ENCODE measurements around the gene SLC30A4.

The SLC30A4 gene

GRCh38 chr15:45449916-45450867, 72.4 kb downstream of the SLC30A4 start:
- DNase-seq = no peak

DNA sequence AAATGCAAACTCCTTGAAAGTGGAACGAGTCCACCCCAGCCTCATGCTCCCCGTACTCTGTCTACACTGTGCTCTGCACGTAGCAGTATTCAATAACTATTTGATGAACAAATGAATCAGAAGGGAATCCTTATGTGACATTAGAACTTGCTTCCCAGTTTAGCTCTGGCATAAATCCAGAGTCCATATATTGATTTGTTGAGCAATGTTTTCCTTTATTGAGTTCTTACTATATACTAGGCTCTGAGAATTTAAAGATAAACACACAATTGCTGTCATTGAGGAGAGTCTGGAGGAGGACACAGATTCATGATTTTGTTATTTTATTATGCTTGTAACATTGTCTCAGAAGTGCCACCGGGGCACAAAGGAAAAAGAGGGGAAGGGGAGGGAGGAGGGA, 73.2 kb downstream of the SLC30A4 start:
- no peak for DNase-seq

DNA sequence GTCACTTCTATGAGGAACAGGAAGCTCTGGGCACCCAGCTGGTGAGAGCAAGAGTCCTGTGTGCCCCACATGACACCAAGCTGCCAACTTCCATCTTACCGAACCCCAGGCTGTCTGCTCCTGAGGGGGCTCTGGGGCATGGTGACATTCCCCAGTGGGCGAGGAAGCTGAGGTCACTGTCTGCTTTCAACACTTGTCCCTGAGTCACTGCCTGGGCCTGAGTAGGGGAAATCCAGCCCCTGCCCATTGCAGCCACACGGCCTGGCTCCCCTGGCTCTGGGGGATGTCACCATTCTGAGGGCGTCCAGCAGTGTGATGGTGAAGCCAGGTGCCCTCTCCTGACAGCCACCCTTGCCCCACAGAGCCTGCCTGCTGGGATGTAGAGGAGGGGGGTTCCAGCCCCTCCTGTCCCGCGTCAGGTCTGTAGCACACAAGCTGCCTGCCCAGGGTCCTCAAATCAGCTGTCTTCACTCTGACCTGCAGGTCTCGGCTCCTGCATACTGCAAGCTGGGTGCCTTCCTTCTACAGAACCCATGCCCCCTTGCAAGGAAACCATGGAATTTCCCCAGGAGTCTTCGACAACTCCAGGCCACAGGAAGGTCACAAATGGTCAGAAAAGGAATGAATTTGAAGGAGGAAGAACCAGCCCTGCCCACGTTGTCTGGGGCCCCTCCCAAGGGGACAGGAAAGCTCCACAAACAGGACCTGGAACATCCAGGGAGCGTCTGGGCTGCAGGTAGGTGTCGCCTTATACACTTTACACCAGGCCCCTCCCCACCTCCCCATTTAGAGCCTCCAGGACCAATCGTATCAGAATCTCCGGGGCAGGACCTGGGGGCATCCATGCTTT, 74.3 kb downstream of the SLC30A4 start:
- no peak for DNase-seq

DNA sequence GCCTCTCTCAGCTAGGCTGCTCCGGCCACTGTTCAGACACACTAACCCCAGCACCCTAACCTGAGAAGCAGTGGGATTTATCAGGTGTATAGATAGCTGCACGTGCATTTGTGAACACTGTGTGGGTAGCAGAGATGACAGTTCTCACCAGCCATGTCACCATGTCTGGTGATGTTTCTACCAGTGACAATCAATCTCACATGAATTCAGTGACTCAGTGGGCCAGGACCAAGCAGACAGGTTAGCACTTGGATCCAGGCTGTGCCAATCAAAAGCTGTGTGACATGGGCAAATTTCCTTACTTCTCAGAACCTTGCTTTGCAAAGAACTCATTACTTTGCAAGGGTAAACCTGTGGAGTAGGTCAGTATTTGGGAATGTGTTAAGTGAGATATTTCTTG, 78.9 kb downstream of the SLC30A4 start:
- no peak for DNase-seq

DNA sequence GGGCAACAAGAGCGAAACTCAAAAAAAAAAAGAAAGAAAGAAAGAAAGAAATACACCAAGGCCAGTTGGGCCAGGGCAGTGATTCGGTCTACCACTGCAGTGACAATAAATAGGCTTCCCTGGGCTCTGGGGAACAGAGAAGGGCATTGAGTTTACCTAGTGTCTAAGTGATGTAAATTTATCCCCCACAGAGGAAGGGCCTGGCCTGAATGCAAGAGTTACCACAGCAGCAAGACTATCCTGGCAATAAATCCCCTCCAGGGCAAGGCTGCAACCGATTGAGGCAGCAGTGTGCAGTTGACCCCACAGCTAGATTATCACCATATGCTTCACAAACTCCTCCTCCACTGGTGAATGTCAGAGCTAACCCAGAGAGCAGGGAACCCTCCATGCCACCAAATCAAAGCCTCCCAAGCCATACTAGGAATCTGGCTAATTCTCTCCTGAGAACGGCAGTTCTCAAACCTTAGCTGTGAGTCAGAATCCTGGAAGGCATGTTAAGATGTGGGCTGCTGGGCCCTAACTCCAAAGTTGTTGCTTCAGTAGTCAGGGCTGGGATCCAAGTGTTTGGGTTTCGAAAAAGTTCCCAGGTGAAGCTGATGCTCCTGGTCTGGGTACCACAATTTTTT, 79.9 kb downstream of the SLC30A4 start:
- no peak for DNase-seq

DNA sequence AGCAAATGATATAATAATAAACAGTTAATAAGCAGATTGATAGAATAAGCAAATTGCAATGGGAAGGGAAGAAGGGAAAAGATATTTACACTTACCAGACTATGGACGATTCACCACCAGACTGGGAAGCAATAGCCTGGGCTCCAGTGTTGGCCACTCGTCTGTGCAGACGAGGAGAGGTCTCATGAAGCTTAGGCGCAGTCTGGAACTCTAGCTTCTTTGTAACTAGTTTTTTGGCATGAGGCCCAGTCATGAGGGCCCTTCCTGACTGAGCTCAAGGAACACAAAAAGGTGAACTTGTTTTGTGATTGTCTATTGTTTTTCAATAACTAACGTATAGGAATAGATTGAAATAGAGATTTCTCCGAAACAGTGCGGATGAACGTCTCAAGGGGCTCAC, 80.9 kb downstream of the SLC30A4 start:
- no peak for DNase-seq

GRCh38 chr15:45441036-45441435, 81.5 kb downstream of the SLC30A4 start:
- no peak for DNase-seq

- DNase-seq = no peak
Observed at GRCh38 chr15:45439521-45440260, 82.9 kb downstream of the SLC30A4 start.

DNA sequence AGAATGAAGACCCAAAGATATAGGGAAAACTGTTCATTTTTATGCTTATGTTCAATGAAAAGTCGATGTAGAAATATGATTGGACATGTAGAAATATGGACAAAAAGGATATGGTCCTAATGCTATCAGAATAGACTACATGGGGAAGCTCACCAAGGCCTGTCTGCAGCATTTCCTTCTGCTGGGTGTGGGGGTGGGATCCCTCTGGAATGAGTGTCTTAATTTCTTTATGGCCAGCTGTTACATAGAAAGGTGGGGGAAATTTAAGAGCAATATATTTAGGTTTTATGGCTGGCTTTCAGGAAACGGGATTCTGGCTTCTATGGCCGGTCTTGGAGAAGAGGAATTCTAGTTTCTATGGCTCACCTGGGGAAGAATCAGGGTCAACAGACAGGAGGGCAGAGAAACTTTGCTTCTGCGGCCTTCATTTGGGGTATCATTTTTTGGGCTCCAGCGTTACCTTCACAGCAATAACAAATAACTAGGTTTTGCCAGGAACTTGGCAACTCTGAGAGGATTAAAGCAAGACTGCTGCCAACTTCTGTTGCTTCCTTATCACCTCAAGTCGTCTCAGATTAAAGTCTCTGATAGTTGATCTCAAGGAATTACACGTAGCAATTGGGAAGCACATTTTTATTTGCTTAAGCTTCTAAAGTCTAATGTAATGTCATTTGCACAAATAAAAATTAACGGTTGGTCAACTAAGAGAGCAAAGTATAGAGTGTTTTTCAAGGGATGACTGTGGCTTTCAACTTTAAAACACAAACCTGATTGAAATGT, 87.2 kb downstream of the SLC30A4 start:
- DNase-seq = no peak

DNA sequence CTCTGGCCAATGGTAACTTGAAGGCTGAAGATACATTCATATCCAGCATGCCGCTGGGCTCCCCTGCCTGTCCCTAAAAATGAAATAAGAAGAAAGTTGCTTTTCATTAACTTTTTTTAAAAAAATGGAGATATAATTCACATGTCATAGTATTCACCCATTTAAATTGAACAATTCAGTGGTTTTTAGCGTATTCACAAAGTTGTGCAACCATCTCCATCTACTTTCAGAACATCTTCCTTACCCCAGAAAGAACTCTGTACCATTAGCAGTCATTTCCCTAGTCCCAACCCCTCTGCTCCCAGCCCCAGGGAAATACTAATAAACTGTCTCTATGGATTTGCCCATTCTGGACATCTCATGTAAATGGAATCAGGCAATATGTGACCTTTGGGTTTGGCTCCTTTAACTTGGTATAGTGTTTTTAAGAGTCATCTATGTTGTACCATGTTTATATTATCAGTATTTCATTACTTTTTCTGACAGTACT, 88.4 kb downstream of the SLC30A4 start:
- no peak for DNase-seq

DNA sequence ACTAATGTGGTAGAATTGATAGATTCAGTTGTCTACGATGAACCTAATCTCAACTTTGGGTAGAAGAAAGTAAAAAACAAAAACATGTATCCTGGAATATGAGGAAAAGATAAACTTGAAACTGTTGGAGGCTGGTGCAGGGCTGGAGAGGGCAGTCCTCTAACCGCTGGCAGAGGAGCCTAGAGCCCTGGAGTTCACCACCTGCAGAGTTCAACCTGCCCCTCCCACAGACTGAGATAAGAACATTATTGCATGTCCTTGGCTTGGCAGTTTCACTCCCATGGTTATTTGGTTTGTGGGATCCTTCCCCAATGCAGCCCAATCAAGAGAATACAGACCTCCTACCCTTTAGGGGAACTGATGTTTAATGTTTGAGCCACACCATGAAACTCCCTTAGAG, 91.0 kb downstream of the SLC30A4 start:
- DNase-seq = no peak

DNA sequence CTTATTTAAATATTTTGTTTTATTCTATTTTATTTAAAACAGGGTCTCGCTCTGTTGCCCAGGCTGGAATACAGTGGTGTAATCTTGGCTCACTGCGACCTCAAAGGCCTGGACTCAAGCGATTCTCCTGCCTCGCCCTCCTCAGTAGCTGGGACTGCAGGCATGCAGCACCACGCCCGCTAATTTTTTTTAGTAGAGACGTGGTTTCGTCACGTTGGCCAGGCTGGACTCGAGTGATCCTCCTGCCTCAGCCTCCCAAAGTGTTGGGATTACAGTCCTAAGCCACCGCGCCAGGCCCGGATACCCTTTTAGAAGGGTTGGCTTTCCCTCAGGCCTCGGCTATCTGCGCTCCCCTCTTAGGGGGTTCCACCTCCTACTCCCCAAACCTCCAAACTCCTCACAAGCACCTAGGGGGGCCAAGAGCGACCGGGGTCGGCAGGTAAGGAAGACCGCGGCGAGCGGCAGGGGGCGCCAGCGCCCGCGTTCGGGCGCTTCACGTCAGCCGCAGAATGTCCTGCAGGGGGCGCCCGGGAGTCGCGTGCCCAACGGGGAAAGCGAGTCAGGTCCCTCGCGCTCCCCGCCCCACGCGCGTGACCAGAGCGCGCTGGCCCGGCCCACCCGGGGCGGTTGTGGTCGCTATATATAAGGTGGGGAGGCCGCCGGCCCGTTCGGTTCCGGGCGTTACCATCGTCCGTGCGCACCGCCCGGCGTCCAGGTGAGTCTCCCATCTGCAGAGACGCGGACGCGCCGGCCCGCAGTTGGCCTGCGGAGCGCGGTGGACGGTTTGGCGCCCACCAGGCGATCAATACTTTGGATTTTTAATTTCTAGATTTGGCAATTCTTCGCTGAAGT, 92.4 kb downstream of the SLC30A4 start:
- DNase-seq = no peak
